DMS79 treated with DMSO at 0.1 percent for 48 hours (cell line): ENCODE data around the gene LMCD1.

ENCODE experiments used
- DNase-seq: peaks from one replicate; lab custom pipeline; 2025; lab: John Stamatoyannopoulos, UW

LMCD1 gene

GRCh38 chr3:8501371-8502131, at the start of gene LMCD1:
LMCD1 (plus strand) TSS chr3:8501823; CDS start chr3:8501939, 116 bp downstream.
- peak; percentile 72 for DNase-seq

GRCh38 chr3:8452112-8452511, 49.5 kb upstream of the LMCD1 start:
- no peak for DNase-seq

- no peak for DNase-seq
These were observed 48.5 kb upstream of the LMCD1 start for GRCh38 chr3:8453153-8453552.

- no peak for DNase-seq
These were observed 45.9 kb upstream of the LMCD1 start for GRCh38 chr3:8455526-8456411.

GRCh38 chr3:8456412-8456811, 45.2 kb upstream of the LMCD1 start:
- DNase-seq: no peak

- no peak for DNase-seq
These were observed 44.6 kb upstream of the LMCD1 start for GRCh38 chr3:8457039-8457438.

- no peak for DNase-seq
These were observed 43.4 kb upstream of the LMCD1 start for GRCh38 chr3:8458238-8458661.

- DNase-seq: no peak
These were observed 42.9 kb upstream of the LMCD1 start for GRCh38 chr3:8458711-8459110.

GRCh38 chr3:8460050-8460708, 41.4 kb upstream of the LMCD1 start:
- no peak for DNase-seq

- DNase-seq: no peak
These were observed 40.7 kb upstream of the LMCD1 start for GRCh38 chr3:8460815-8461456.

- no peak for DNase-seq
These were observed 37.0 kb upstream of the LMCD1 start for GRCh38 chr3:8464668-8465067.

- no peak for DNase-seq
These were observed 35.1 kb upstream of the LMCD1 start for GRCh38 chr3:8466526-8466925.

GRCh38 chr3:8470801-8471200, 30.8 kb upstream of the LMCD1 start:
- no peak for DNase-seq

- DNase-seq: no peak
These were observed 29.1 kb upstream of the LMCD1 start for GRCh38 chr3:8472549-8472948.

GRCh38 chr3:8473029-8473428, 28.6 kb upstream of the LMCD1 start:
- no peak for DNase-seq

GRCh38 chr3:8473990-8474389, 27.6 kb upstream of the LMCD1 start:
- DNase-seq: no peak

GRCh38 chr3:8474991-8475390, 26.6 kb upstream of the LMCD1 start:
- no peak for DNase-seq

- no peak for DNase-seq
These were observed 20.9 kb upstream of the LMCD1 start for GRCh38 chr3:8480699-8481098.

- no peak for DNase-seq
These were observed 20.2 kb upstream of the LMCD1 start for GRCh38 chr3:8481380-8481779.

GRCh38 chr3:8482263-8482662, 19.4 kb upstream of the LMCD1 start:
- DNase-seq: no peak

GRCh38 chr3:8482960-8483665, 18.5 kb upstream of the LMCD1 start:
- DNase-seq: no peak
